C1 segment of cervical spinal cord (tissue), 14 donors: Measurements from ENCODE around the gene CD34.
A peak's percentile ranks its signal among the peaks of the same experiment; 100 is the strongest.
"Not testable (repeated sequence)": the region's sequence is repeated elsewhere in the genome, so short reads cannot be mapped to it uniquely, and the experiment has no call there.

Experiments used
- DNase-seq, 14 donors: peaks; one replicate each; lab custom pipeline; 2025; lab: John Stamatoyannopoulos, UW

Gene CD34

GRCh38 chr1:207898260-207898659 is 12.7 kb downstream of the CD34 start:
- DNase-seq, result no peak

- DNase-seq, result no peak
Observed at GRCh38 chr1:207897188-207897587, 13.7 kb downstream of the CD34 start.

DNA sequence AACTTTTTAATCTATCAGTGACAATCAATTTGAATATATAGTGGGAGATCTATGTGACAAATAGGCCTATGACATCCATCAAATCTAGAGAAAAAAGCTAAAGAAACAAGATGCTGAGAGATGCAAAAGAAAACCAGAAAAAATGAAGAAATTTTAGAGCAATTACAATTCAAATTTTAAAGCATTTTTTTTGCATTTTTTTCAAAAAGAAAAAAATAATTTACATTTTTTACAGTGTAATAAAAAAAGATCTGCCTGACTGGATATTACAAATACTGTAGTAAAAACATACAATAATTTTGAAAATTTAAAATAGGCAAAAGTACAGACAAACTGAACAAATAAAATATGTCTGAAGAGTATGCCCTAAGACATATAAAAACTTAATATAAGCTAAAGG is 14.4 kb downstream of the CD34 start:
- no peak for DNase-seq

DNA sequence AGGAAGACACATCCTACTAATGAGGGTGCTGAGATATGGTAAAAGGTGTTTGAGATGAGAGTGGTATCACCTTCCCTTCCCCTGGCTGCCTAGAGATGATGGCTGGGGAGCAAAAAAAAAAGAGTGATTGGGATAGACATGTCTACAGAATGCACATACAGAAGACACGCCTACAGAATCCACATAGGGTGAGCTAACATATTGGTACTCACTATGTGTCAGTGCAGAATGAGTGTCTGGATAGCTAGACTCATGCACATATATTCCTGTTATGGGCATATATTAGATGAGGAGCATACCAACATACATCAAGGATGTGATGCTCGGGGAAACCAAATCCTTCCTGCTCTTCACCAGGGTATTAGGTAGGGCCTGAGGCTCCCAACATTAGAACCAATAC is 16.2 kb downstream of the CD34 start:
- DNase-seq, result no peak

GRCh38 chr1:207893737-207894582 is 17.0 kb downstream of the CD34 start:
- no peak for DNase-seq

GRCh38 chr1:207892764-207893163 is 18.2 kb downstream of the CD34 start:
- DNase-seq, result no peak

DNA sequence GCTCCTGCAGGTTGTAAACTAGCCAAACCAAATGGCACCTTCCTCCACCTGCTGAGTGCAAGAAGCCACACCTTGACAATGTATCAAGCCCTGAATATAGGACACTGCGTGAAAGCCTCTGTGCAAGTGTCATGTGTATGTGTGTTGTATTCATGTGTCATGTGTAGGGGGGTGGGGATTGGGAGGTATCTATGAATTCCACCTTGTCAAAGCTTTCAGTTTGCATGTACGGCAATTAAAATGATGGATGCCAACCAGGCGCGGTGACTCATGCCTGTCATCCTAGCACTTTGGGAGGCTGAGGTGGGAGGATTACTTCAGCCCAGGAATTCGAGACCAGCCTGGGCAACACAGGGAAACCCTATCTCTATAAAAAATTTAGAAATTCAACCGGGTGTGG is 19.8 kb downstream of the CD34 start:
- no peak for DNase-seq

DNA sequence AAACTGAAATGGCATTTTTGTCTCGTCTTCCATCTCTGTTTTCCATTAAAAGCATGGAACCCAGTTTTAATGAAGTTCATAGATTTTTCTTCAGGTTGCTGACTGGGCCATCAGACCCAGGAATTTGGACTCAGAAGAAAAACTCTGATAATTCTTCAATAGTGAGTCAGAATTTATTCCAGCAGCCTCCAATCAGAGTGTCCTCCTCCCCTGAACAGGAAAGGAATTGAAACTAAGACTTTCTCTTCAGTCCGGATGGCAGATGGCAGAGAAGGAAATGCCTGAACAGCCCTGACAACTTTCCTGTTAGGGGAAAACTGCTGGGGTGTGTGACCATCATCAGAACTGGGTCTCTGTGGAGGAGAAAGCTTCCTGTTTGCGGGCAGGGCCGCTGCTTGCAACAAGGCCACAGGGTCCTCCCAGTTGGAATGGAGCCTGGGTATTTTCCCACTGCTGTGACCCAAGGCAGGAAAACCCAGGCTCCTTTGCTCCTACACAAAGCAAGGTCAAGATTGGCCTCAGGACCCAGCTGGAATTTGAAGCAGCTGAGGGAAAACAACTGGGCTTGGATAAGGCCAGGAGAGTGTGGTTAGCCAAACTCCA is 20.7 kb downstream of the CD34 start:
- DNase-seq, result peak in 8 of 14 donors; percentile 19 to 57 (median 37)

GRCh38 chr1:207888652-207889051 is 22.3 kb downstream of the CD34 start:
- no peak for DNase-seq

- no peak for DNase-seq
Observed at GRCh38 chr1:207887542-207888201, 23.3 kb downstream of the CD34 start.

DNA sequence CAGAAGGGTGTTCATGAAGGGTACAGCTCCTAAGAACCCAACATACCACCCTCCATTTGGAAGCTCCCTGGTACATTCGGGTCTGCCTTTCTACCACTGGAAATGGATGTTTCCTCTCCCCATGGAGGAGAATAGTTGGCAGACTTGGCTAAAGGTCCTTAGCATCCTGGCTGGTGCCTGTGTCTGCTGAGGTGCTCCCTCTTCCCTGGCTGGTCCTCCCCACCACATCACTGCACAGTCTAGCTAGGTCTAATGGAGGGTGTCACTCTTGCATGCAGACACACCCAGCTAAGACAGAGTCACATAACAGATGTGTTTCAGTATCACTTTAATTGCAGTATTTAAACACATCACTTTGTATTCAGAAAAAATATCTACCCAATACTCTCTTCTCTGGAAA is 24.7 kb downstream of the CD34 start:
- DNase-seq, result no peak

DNA sequence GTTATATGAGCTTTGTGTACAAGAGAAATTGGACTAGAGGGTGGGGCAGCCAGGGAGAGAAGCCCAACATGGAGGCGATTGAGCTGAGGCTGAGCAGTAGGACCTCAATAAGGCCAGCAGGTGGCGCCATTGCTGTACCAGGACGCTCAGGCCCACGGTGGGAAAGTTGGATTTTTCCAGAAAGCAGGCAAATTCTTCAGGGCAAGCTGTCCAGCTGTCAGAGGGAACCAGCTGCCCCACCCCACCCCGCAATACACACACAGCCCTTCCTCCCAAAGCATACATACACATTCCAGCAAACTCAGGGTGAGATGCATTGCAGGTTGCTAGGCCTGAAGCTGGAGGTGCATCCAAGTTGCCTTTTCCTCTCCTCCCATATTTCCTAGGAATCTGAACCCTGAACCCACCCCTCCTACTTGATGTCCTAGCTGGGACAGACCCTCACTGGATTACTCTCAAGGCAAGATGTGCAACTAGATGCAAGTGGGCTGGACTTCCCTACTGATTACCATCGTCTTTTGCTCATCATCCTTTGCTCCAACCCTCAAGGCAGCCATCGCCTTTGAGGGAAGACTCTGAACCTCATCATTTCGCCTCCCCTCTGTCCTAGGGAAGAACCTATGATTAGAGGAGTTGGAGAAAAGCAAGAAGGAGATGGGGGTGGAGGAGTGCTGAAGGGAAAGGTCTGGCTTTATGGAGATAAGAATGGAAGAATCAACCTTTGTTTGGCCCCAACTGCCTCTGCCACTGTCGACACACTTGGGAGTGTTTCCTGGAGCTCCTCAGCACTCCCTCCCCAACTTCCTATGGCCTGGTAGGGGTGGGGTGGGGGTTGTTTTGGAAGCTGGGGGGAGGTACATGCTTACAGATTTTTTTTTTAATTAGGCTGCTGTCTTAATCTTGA is 25.5 kb downstream of the CD34 start:
- DNase-seq, result peak in 12 of 14 donors; percentile 39 to 80 (median 66)

- no peak for DNase-seq
Observed at GRCh38 chr1:207884266-207885029, 26.5 kb downstream of the CD34 start.

DNA sequence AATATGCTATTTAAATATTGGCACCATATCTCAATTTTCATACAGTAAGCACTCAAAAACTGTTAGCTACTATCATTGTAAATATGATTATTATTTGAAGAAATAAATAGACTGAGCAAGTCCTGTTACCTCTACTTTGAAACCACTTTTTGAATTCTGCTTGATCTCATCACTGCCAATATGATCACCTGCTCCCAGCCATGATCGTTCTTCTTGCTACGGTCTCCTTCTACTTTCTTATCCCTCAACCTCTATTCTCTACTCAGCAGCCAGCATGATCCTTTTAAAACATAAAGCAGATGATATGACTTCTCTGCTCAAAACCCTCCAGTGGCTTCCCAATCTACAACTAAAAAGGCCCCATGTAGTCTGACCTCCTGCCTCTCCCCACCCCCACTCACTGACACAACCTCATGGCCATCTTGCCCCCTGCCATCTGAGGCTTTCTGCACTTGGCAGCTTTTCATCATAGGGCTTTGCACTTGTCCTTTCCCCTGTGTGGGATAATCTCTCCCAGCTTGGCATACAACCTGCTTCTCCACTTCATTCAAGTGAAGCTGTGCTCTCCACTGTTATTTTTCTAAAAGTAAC is 27.2 kb downstream of the CD34 start:
- DNase-seq, result no peak

DNA sequence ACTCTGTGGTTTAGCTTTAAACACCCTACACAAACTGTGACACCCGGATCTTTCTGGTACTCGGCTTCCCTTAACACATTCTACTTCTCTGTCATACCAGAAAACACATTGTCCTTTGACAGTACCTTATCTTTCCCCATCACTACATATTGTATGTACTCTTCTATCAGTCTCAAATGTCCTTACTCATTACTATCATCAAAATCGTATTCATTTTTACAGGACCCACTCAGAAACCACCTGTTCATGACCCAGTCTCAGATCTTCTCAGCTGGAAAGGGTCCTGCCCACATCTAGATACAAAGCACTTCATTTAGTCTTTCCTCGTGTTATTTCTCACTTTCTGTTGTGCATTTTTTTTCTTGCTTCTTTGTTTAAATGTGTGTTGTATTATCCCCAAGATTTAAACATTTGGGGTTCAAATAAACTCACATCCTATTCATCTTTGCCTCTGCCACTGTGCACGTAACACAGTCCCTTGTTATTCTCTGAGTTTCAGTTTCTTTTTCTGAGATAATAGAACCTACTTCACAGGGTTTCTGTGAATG is 27.7 kb downstream of the CD34 start:
- DNase-seq, result no peak

DNA sequence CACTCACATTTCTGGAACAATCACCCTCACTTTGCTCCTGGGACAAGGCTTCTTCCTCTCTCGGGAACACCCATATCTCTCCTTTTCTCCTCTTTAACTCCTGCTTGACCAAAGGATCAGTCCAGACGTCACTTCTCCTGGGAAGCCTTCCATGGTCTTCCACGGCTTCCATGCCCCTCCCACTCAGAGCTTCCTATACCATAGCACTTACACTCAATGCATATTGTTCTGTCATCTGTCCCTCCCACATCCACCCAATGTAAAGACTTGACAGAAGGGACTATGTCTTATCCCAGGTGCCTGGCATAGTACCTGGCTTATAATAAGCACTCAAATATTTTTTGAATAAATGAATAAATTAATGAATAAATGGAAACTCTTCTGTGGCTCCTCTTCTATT is 28.2 kb downstream of the CD34 start:
- DNase-seq, result no peak

- DNase-seq, result no peak
Observed at GRCh38 chr1:207878939-207879338, 32.0 kb downstream of the CD34 start.

DNA sequence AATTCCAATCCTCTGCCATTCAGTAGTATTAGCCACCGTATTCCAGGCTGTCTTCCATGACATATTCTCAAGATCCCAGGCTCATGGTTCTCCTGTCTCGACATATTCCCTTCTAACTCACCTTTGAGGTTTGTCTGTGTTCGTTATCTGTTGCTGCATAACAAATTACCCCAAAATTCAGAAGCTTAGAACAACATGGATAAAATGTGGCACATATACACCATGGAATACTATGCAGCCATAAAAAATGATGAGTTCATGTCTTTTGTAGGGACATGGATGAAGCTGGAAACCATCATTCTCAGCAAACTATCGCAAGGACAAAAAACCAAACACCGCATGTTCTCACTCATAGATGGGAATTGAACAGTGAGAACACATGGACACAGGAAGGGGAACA is 33.0 kb downstream of the CD34 start:
- not testable (repeated sequence) for DNase-seq

DNA sequence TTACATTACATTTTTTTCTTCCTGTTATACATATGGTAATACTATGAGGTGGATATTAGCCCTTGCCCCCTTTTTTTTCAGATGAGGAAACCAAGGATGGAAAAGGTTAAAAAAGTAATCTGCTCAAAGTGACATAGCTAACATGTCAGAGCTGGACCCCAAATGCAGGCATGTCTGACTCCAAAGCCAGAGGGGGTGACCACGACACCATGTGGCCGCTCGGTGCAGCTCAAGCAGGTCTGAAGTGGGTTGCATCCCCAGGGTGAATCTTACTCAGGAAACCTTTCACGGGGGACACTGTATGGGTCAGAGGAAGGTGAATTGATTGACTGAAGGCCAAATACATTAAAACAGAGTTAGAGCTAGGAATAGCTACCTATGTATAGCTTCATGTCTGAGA is 34.8 kb downstream of the CD34 start:
- DNase-seq, result no peak

GRCh38 chr1:207875532-207875931 is 35.4 kb downstream of the CD34 start:
- DNase-seq, result no peak
